PC-3 (cell line): ENCODE measurements around the gene AZIN2. TPM values are rescaled to one million over a fixed set of nuclear protein-coding genes. Genes with fewer than 3 reads are reported as not detected.

Experiments used
- ATAC-seq: fragments of 200-7000 bp; cut with Tn5 transposase; 2 replicates; pipeline ENCODE4 v1.9.1; 2020; ENCODE audit warnings: mild to moderate bottlenecking, moderate library complexity
- BruUV-seq: library from RNA; stranded (reverse); fragments of 400-500 nt; replicated peaks from 2 replicates; lab custom pipeline; 2021; lab: Mats Ljungman, UMichigan
- CTCF ChIA-PET: fragments of 300-600 bp; sonication (Branson Sonifier 250); formaldehyde crosslinking; loops from one replicate; lab custom pipeline; 2022; ENCODE audit warnings: antibody characterized with exemption; lab: Charles Lee
- POLR2A ChIA-PET: fragments of 300-600 bp; sonication (Branson Sonifier 250); formaldehyde crosslinking; loops from one replicate; lab custom pipeline; 2022; ENCODE audit warnings: antibody characterized with exemption; ENCODE audit not compliant: unreplicated experiment; lab: Charles Lee
- DNase-seq: peaks from one replicate; pipeline ENCODE4 v3.0.0-alpha.2; 2015
- H2AFZ ChIP-seq: fragments of 300-600 bp; sonication (generic); 2 replicates; pipeline ENCODE4 v1.6.0; 2016; ENCODE audit warnings: antibody characterized with exemption, low read length
- H3F3A ChIP-seq: fragments of 300-600 bp; sonication (generic); one replicate; pipeline ENCODE4 v1.6.0; 2017; ENCODE audit warnings: antibody characterized with exemption, low read length, control low read depth, mild to moderate bottlenecking; ENCODE audit not compliant: unreplicated experiment
- H3K27ac ChIP-seq: fragments of 300-600 bp; sonication (generic); 2 replicates; pipeline ENCODE4 v1.5.1; 2016; ENCODE audit warnings: mild to moderate bottlenecking, low read length
- H3K27me3 ChIP-seq: fragments of 300-600 bp; sonication (generic); 2 replicates; pipeline ENCODE4 v1.6.1; 2016; ENCODE audit warnings: low read length, mixed read lengths
- H3K36me3 ChIP-seq: fragments of 300-600 bp; sonication (generic); 2 replicates; pipeline ENCODE4 v1.6.1; 2016; ENCODE audit warnings: low read depth, mixed run types, low read length, mixed read lengths
- H3K4me1 ChIP-seq: fragments of 300-600 bp; sonication (generic); 2 replicates; pipeline ENCODE4 v1.5.1; 2016; ENCODE audit warnings: low read length; ENCODE audit not compliant: insufficient read depth
- H3K4me2 ChIP-seq: fragments of 300-600 bp; sonication (generic); 2 replicates; pipeline ENCODE4 v1.6.0; 2016; ENCODE audit warnings: low read length
- H3K4me3 ChIP-seq: fragments of 300-600 bp; sonication (generic); 2 replicates; pipeline ENCODE4 v1.5.1; 2016; ENCODE audit warnings: mild to moderate bottlenecking, low read length, mixed read lengths
- H3K79me2 ChIP-seq: fragments of 300-600 bp; sonication (generic); 2 replicates; pipeline ENCODE4 v1.6.1; 2017; ENCODE audit warnings: low read length, mixed read lengths
- H3K9ac ChIP-seq: fragments of 300-600 bp; sonication (generic); 2 replicates; pipeline ENCODE4 v1.6.0; 2016; ENCODE audit warnings: mild to moderate bottlenecking, low read length
- H3K9me2 ChIP-seq: fragments of 300-600 bp; sonication (generic); replicated peaks from 2 replicates; pipeline ENCODE4 v1.6.1; 2016; ENCODE audit warnings: mixed run types, low read length, mixed read lengths
- H3K9me3 ChIP-seq: fragments of 300-600 bp; sonication (generic); 2 replicates; pipeline ENCODE4 v1.6.1; 2016; ENCODE audit warnings: low read length, mixed read lengths
- H4K20me1 ChIP-seq: fragments of 300-600 bp; sonication (generic); 2 replicates; pipeline ENCODE4 v1.6.1; 2016; ENCODE audit warnings: low read length, mixed read lengths
- CTCF ChIP-seq: fragments of 300-600 bp; sonication (generic); conservative IDR thresholded peaks from 2 replicates; pipeline ENCODE4 v1.5.1; 2017; ENCODE audit warnings: antibody characterized with exemption, low read depth, mild to moderate bottlenecking, low read length
- EZH2 ChIP-seq: fragments of 300-600 bp; sonication (generic); IDR thresholded peaks from one replicate; pipeline ENCODE4 v1.6.1; 2017; ENCODE audit warnings: antibody characterized with exemption, mild to moderate bottlenecking, low read length; ENCODE audit not compliant: unreplicated experiment
- EZH2phosphoT487 ChIP-seq: fragments of 300-600 bp; sonication (generic); IDR thresholded peaks from 2 replicates; pipeline ENCODE4 v1.6.1; 2018; ENCODE audit warnings: mild to moderate bottlenecking, antibody characterized with exemption, low read length, borderline replicate concordance
- intact Hi-C: fragments of 100-400 bp; cut with micrococcal nuclease; formaldehyde crosslinking; loops from 2 replicates; pipeline ENCODE4 v1.9.0; 2023
- total RNA-seq: library from RNA; depleted of rRNA; stranded (reverse); fragments of >200 nt; gene quantifications from 2 replicates; pipeline ENCODE4 v1.2.3, GENCODE V29; 2014

Gene AZIN2
- total RNA-seq, 1 experiment from 2014 or later: 2.2 TPM

GRCh38 chr1:33093004-33093403 lies 12.1 kb downstream of the AZIN2 start:
- Histone ChIP-seq H3K27ac (no peak overlapping the region), H2AFZ (no peak overlapping the region), H3K9me2 (no peaks in the 10 kb centered on the region), H3K79me2 (no peaks in the 10 kb centered on the region), H3K4me3 (no peak overlapping the region), H3K27me3 (no peaks in the 10 kb centered on the region), H3K4me2 (no peak overlapping the region), H3K4me1 (peaks cover 4% of the 10 kb centered on the region; the same call in 1 of the 2 replicates), H3K36me3 (0 out of 2 replicates have a peak, but pooled peaks cover 2% of the 10 kb centered on the region), H3F3A (no peaks in the 10 kb centered on the region), H3K9me3 (no peaks in the 10 kb centered on the region), H3K9ac (no peak overlapping the region), H4K20me1 (no peaks in the 10 kb centered on the region)
- TF ChIP-seq EZH2phosphoT487 (no peak), EZH2 (no peak), CTCF (no peak)
- DNase-seq (no peak), ATAC-seq (no peak)
- intact Hi-C loops: no loop called here
- POLR2A ChIA-PET: no interaction called here
- CTCF ChIA-PET: no interaction called here
- no TSS peak for BruUV-seq

- no peaks in the 10 kb centered on the region for H4K20me1 ChIP-seq
- no peaks in the 10 kb centered on the region for H3K79me2 ChIP-seq
- DNase-seq (no peak), ATAC-seq (no peak)
- ChIA-PET POLR2A (no interaction called here), CTCF (no interaction called here)
- H3K9me2 ChIP-seq: no peaks in the 10 kb centered on the region
- no peaks in the 10 kb centered on the region for H3K27me3 ChIP-seq
- no peak overlapping the region for H3K4me3 ChIP-seq
- no peak overlapping the region for H3K27ac ChIP-seq
- TF ChIP-seq EZH2 (no peak), CTCF (no peak), EZH2phosphoT487 (no peak)
- no TSS peak for BruUV-seq
- intact Hi-C loops: no loop called here
- no peak overlapping the region for H3K9ac ChIP-seq
- H2AFZ ChIP-seq: no peak overlapping the region
- no peaks in the 10 kb centered on the region for H3F3A ChIP-seq
- H3K36me3 ChIP-seq: peaks cover 6% of the 10 kb centered on the region; the same call in 1 of the 2 replicates
- no peak overlapping the region for H3K4me2 ChIP-seq
- H3K9me3 ChIP-seq: no peaks in the 10 kb centered on the region
- peaks cover 14% of the 10 kb centered on the region for H3K4me1 ChIP-seq
Measured at GRCh38 chr1:33094486-33094885, 13.5 kb downstream of the AZIN2 start.

GRCh38 chr1:33094971-33095604 lies 14.1 kb downstream of the AZIN2 start:
- ChIA-PET CTCF (no interaction called here), POLR2A (no interaction called here)
- Histone ChIP-seq H3K9me2 (no peaks in the 10 kb centered on the region), H3K4me2 (no peak overlapping the region), H3K27ac (no peak overlapping the region), H3K36me3 (peaks cover 6% of the 10 kb centered on the region; the same call in 1 of the 2 replicates), H2AFZ (no peak overlapping the region), H3K4me1 (peaks cover 16% of the 10 kb centered on the region), H4K20me1 (no peaks in the 10 kb centered on the region), H3K4me3 (no peak overlapping the region), H3F3A (peaks cover 3% of the 10 kb centered on the region), H3K9ac (no peak overlapping the region), H3K9me3 (no peaks in the 10 kb centered on the region), H3K79me2 (no peaks in the 10 kb centered on the region), H3K27me3 (no peaks in the 10 kb centered on the region)
- DNase-seq (peak; percentile 88), ATAC-seq (no peak)
- TF ChIP-seq EZH2 (no peak), CTCF (peak; percentile 98)
- intact Hi-C loops: no loop called here
- BruUV-seq: no TSS peak
